ENCODE measurements around the gene ZNF354C.

ZNF354C gene

GRCh38 chr5:179113945-179114641, 53.9 kb downstream of the ZNF354C start:
- DNase-seq (ENCODE audit: low spot score): no peak

- no peak for DNase-seq (ENCODE audit: low spot score)
These were observed 54.6 kb downstream of the ZNF354C start for GRCh38 chr5:179114756-179115155.

- no peak for DNase-seq (ENCODE audit: low spot score)
These were observed 55.1 kb downstream of the ZNF354C start for GRCh38 chr5:179115307-179115706.

- DNase-seq (ENCODE audit: low spot score): no peak
These were observed 55.8 kb downstream of the ZNF354C start for GRCh38 chr5:179115845-179116524.

DNA sequence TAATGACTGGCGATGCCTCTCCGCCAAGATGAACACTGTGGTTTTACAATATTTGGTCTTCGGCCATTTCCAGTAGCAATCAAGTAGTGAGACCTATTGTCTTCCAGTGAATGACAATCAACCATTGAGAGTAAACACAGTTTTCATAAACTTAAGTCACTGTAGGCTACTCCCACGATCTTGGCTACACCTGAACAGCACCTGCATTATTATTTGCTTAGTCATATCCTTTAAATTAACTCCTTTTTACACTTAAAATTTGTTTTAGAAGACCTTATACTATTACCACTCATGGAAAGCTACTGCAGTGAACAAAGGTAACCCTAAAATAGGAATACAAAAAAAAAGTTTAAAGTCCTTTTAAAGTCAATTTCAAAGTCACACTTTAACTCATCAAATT, 58.2 kb downstream of the ZNF354C start:
- DNase-seq (ENCODE audit: low spot score): no peak

GRCh38 chr5:179118756-179119414, 58.7 kb downstream of the ZNF354C start:
- DNase-seq (ENCODE audit: low spot score): no peak

DNA sequence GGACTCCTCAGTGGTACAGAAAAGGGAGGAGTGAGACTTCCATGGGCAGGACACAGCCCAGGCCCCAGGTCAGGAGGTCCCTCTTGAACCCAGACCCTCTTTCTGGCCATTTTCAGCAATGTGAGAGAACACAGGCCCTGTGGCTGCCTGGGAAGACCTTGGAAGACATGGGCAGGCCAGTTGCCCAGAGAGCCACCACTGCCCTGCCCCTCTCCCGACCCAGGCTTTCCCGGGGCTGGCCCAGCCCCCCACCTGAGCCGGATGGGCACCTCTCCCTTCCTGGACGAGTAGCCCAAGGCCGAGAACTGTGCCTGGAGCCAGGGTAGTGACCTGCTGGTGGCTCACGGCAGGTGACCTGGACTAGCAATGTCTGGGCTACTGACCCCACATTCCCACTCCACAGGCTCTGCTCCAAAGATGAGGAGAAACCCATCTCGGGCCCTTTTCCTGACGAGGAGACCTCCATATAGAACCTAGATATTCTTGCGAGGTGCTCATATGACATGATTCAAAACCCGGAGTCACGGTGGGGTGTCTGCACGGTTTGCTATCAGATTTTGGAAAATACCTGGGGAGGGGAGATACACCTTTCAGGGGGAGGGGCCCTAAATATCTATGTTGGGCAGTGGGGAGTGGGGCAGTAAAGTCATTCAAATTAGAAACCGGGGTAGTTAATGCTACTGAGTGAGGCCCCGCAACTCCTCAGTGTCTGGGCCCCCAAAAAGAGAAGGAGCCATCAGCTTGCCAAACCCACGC, 59.4 kb downstream of the ZNF354C start:
- DNase-seq (ENCODE audit: low spot score): no peak

- DNase-seq (ENCODE audit: low spot score): no peak
These were observed 60.3 kb downstream of the ZNF354C start for GRCh38 chr5:179120421-179120861.

GRCh38 chr5:179120951-179121666, 60.9 kb downstream of the ZNF354C start:
- no peak for DNase-seq (ENCODE audit: low spot score)

DNA sequence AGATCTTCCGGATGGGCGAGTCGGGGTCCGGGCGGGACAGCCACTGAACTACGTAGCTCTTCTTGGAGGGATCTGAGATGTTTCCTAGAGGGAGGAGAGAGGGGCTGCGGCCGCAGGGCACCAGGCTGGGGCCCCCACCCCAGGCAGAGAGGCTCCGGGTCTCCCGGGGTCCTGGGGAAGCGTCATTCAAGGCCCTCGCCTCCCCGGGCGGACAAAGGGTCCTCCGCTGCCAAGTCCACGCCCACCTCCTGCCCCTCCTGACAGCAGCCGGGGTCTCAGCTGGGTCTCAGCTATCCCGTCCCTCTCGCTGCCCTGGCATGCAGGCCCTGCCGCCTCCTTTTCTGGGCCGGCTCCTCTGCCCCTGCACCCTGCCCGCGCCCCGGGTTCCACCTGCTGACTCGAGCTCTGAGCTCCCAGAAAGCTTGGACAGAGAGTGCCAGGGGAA, 61.5 kb downstream of the ZNF354C start:
- no peak for DNase-seq (ENCODE audit: low spot score)

DNA sequence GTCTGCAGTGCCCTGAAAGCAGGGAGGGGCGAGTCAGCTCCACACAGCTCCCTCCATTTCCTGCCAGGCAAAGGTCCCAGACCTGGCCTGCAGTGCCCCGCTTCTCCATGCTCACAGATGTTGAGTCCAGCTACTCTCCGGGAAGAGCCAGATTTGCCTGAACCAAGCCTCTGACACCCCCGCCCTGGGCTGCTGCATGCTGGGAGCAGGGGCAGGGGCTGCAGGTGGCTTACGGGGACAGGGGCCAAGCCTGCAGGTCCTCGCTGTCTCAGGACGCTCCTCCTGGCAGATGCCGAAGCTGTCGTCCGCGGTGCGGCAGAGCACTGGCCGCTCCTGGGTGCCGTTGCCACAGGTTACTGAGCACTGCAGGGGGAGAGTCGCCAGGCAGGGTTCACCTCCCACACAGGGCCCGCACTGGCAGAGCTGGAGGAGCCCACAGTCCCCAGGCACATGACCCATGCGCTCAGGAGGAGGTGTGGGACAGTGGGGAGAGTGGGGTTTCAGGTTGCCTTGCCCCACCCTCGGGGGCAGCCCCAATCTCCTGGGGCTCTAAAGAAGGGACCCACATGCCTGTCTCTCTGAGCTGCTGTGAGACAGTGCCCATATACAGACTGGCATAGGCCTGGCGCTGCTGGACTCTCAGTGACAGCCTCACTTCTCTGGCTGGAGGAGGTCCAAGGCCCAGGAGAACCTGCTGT, 62.4 kb downstream of the ZNF354C start:
- no peak for DNase-seq (ENCODE audit: low spot score)

GRCh38 chr5:179123109-179123426, 62.9 kb downstream of the ZNF354C start:
- no peak for DNase-seq (ENCODE audit: low spot score)

DNA sequence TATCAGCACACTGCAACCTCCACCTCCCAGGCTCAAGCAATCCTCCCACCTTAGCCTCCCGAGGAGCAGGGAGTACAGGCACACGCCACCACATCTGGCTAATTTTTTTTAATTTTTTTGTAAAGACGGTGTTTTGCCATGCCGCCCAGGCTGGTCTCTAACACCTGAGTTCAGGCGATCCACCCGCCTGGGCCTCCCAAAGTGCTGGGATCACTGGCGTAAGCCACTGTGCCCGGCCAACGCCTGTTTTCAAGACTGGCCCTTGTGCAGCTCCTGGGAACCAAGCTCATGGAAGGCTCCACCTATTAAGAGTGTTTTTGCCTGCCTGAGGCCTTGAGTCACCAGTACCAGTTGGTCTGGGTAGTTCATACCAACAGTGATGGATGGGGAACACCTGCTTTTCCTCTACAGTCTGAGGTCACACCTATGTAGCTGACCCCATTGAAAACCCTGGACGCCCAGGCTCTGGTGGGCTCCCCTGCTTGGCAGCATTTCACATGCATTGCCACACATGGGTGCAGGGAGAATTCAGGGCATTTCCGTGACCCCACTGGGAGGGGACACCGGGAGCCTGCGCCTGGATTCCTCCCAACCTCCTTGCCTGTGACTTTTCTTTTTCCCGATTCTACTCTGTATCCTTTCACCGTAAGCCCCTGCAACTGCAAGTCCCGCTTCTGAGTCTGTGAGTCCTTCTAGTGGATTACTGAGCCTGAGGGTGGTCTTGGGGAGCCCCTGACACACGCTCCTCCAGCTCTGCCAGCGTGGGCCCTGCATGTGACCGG, 63.5 kb downstream of the ZNF354C start:
- DNase-seq (ENCODE audit: low spot score): no peak

GRCh38 chr5:179124273-179124852, 64.2 kb downstream of the ZNF354C start:
- no peak for DNase-seq (ENCODE audit: low spot score)

DNA sequence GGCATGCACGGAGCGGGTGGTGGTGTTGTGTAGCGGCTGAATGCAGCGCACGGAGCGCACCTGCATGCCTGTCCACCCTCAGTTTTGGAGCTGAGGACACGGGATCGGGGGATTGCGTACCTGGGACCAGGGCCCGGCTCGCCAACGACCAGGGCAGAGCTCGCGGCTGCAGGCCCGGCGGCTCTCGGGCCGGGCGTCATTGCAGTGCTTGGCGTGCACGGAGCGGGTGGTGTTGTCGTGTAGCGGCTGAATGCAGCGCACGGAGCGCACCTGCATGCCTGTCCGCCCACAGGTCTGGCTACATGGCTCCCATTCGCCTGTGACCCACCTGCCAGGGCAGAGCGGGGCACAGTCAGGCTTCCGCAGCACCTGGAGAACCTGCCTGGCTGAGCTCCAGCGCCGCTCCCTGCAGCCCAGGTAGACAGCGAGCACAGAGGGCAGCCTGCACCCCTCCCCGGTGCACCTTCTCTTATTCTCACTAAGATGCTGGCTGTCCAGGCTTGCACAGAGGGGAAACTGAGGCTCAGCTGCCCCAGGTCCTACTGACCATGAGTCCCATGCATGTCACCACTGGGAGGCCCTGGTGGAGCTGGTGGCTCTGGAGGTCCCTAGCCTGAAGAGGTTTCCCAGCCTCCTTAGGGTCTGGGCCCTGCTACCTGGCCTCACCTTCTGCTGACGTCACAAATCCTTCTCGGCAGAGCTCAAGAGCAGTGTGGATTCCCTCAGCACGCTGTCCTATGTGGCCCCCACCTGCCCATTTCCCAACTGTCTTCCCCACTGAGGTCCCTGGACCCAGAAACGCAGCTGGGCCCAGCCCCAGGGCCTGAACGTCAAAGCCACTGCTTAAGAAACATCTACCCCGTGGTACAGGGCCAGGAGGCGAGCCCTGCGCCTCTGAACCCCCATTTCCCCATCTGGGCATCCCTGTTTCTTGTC, 64.9 kb downstream of the ZNF354C start:
- no peak for DNase-seq (ENCODE audit: low spot score)

GRCh38 chr5:179125789-179126505, 65.8 kb downstream of the ZNF354C start:
- no peak for DNase-seq (ENCODE audit: low spot score)

- no peak for DNase-seq (ENCODE audit: low spot score)
These were observed 66.4 kb downstream of the ZNF354C start for GRCh38 chr5:179126506-179126991.

Measured in kidney tubule cell (primary cell).